ENCODE measurements around the gene FILIP1. TPM values are rescaled to one million over a fixed set of nuclear protein-coding genes. Genes with fewer than 3 reads are reported as not detected.
A peak's percentile ranks its signal among the peaks of the same experiment; 100 is the strongest.

Gene FILIP1
- total RNA-seq, 6 donors from 2014 or later = 16.7 to 31.7 (median 21.7) TPM

- WGBS, 2 donors = 73 to 76% methylated on average over 1 of the region's 1 CpG
- DNase-seq (no peak), ATAC-seq (ENCODE audit: low FRiP score in 2 of 2) (no peak)
- Histone ChIP-seq H3K36me3 (no peaks in the 10 kb centered on the region), H3K27ac (no peak overlapping the region), H3K4me1 (peaks cover 0 to 6% (median 2%) of the 10 kb centered on the region in 4 donors), H3K9me3 (no peaks in the 10 kb centered on the region), H3K27me3 (no peaks in the 10 kb centered on the region), H3K4me3 (no peak overlapping the region)
- no peak for TF ChIP-seq EP300 (IDR thresholded peaks at IDR 0.05)
- TF ChIP-seq, protein P1, sequence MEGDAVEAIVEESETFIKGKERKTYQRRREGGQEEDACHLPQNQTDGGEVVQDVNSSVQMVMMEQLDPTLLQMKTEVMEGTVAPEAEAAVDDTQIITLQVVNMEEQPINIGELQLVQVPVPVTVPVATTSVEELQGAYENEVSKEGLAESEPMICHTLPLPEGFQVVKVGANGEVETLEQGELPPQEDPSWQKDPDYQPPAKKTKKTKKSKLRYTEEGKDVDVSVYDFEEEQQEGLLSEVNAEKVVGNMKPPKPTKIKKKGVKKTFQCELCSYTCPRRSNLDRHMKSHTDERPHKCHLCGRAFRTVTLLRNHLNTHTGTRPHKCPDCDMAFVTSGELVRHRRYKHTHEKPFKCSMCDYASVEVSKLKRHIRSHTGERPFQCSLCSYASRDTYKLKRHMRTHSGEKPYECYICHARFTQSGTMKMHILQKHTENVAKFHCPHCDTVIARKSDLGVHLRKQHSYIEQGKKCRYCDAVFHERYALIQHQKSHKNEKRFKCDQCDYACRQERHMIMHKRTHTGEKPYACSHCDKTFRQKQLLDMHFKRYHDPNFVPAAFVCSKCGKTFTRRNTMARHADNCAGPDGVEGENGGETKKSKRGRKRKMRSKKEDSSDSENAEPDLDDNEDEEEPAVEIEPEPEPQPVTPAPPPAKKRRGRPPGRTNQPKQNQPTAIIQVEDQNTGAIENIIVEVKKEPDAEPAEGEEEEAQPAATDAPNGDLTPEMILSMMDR (IDR thresholded peaks at IDR 0.05) = no peak
- no peak for TF ChIP-seq POLR2AphosphoS5 (IDR thresholded peaks at IDR 0.05)
- TF ChIP-seq POLR2A (IDR thresholded peaks at IDR 0.05) = no peak
These were observed 5.3 kb upstream of the FILIP1 start for GRCh38 chr6:75498862-75499261.

- ATAC-seq (ENCODE audit: low FRiP score in 2 of 2) (no peak), DNase-seq (no peak)
- TF ChIP-seq POLR2AphosphoS5 (IDR thresholded peaks at IDR 0.05) (no peak), POLR2A (IDR thresholded peaks at IDR 0.05) (no peak), EP300 (IDR thresholded peaks at IDR 0.05) (no peak)
- TF ChIP-seq, protein P1 (IDR thresholded peaks at IDR 0.05) = no peak
- H3K36me3 ChIP-seq = no peaks in the 10 kb centered on the region
- peaks cover 0 to 8% (median 2%) of the 10 kb centered on the region in 4 donors for H3K4me1 ChIP-seq
- no peak overlapping the region for H3K4me3 ChIP-seq
- no peaks in the 10 kb centered on the region for H3K9me3 ChIP-seq
- H3K27ac ChIP-seq = no peak overlapping the region
- WGBS, 2 donors = 65 to 70% methylated on average over 3 of the region's 3 CpGs
- H3K27me3 ChIP-seq = no peaks in the 10 kb centered on the region
These were observed 4.4 kb upstream of the FILIP1 start for GRCh38 chr6:75497994-75498393.

DNA sequence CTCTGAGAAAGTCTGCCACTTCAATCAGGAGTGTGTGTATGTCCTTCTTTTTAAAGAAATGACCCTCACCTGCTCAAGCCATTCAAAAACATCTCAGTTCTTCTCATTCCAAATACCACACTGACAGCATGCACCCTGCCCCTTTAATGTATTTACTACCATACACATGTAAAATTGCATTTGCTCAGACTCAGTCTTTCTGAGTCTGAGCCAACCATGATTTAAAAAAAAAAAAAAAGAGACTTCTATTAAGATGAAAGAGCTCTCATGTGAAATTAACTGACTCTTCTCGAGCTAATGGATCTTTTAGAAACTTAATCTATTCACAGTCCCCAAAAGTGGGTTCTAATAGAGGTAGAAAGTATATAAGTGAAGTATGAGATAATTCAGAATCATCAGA is 1.4 kb upstream of the FILIP1 start:
- TF ChIP-seq EP300 (IDR thresholded peaks at IDR 0.05) (no peak), POLR2AphosphoS5 (IDR thresholded peaks at IDR 0.05) (no peak), POLR2A (IDR thresholded peaks at IDR 0.05) (no peak)
- Histone ChIP-seq H3K4me3 (no peak overlapping the region), H3K9me3 (no peaks in the 10 kb centered on the region), H3K36me3 (no peaks in the 10 kb centered on the region), H3K4me1 (peaks cover 0 to 8% (median 2%) of the 10 kb centered on the region in 4 donors), H3K27me3 (no peaks in the 10 kb centered on the region), H3K27ac (peak overlapping the region in 3 of 4 donors; percentile 13 to 85 (median 78))
- no peak for ATAC-seq (ENCODE audit: low FRiP score in 2 of 2)
- no peak for DNase-seq
- 56 to 68% methylated on average over 1 of the region's 1 CpG for whole genome bisulfite sequencing, 2 donors

- Histone ChIP-seq H3K27me3 (no peaks in the 10 kb centered on the region), H3K9me3 (no peaks in the 10 kb centered on the region), H3K27ac (peak overlapping the region; percentile 77 to 85 (median 80)), H3K4me1 (peaks cover 0 to 8% (median 3%) of the 10 kb centered on the region in 4 donors), H3K36me3 (no peaks in the 10 kb centered on the region), H3K4me3 (peak overlapping the region in 3 of 4 donors; percentile 31 to 46 (median 42))
- DNase-seq = no peak
- TF ChIP-seq POLR2A (IDR thresholded peaks at IDR 0.05) (no peak), POLR2AphosphoS5 (IDR thresholded peaks at IDR 0.05) (no peak), EP300 (IDR thresholded peaks at IDR 0.05) (no peak)
- TF ChIP-seq, protein P1 (IDR thresholded peaks at IDR 0.05) = no peak
- no peak for ATAC-seq (ENCODE audit: low FRiP score in 2 of 2)
- WGBS, 2 donors = 47 to 69% methylated on average over 4 of the region's 4 CpGs
These were observed 690 bp upstream of the FILIP1 start for GRCh38 chr6:75494290-75494689.

DNA sequence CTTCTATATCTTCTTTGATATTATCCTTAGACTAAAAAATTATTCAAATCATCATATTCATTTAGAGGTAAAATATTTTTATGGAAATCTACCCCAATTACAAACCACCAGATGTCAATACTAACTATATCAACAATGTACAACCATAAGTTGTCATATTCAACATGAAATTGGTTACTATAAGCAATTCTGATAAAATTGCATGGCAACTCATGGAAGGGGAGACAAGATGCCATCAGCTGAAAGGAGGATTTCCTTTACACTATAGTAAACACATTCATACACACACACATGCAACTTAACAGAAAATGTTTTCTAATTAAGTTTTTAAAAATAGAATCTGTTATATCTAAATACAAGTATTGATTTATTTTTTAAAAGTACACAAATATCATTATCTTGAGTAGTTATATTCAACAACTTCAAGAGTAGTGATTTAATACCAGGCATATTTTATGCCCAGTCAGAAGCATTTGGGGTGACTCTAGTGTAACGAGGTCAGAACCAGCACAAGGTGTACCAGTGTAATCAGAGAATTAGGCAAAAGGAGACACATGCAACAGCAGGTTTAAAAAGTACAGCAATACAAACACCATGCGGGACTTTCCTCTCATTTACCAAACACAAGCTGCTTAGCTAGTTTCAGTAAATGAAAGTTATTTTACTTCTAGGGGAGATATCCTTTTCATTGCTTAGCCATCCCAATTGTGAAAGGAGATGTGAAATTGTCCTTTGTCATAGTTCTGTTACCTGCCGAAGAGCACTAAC is 1.0 kb downstream of the FILIP1 start:
- Histone ChIP-seq H3K4me3 (peak overlapping the region; percentile 6 to 46 (median 36)), H3K36me3 (no peaks in the 10 kb centered on the region), H3K9me3 (no peaks in the 10 kb centered on the region), H3K27me3 (no peaks in the 10 kb centered on the region), H3K27ac (peak overlapping the region; percentile 77 to 85 (median 80)), H3K4me1 (peaks cover 0 to 16% (median 6%) of the 10 kb centered on the region in 4 donors)
- DNase-seq (peak in 1 of 2 donors; percentile 27), ATAC-seq (ENCODE audit: low FRiP score in 2 of 2) (peak; percentile 51 to 71)
- TF ChIP-seq, protein P1 (IDR thresholded peaks at IDR 0.05) = no peak
- TF ChIP-seq POLR2A (IDR thresholded peaks at IDR 0.05) (peak in 1 of 4 donors; percentile 37), EP300 (IDR thresholded peaks at IDR 0.05) (peak in 1 of 4 donors; percentile 81), POLR2AphosphoS5 (IDR thresholded peaks at IDR 0.05) (peak; percentile 10 to 12)
- 47 to 51% methylated on average over 3 of the region's 3 CpGs for WGBS, 2 donors

Measured in upper lobe of left lung (tissue), 6 donors.